WTC11 (cell line): ENCODE measurements around the gene ZNF672.

ENCODE experiments used
- CREM ChIP-seq: sonication (generic); formaldehyde crosslinking; IDR thresholded peaks from 2 replicates; pipeline ENCODE4 v1.8.1; 2022; ENCODE audit warnings: mild to moderate bottlenecking, missing genetic modification reagents, moderate library complexity
- CTCF ChIP-seq: fragments of 200-600 bp; IDR thresholded peaks from 2 replicates; pipeline ENCODE4 v1.8.0; 2022; ENCODE audit warnings: antibody characterized with exemption
- RELA ChIP-seq: sonication (generic); formaldehyde crosslinking; IDR thresholded peaks from 2 replicates; pipeline ENCODE4 v1.8.1; 2022; ENCODE audit warnings: missing genetic modification reagents, mild to moderate bottlenecking, borderline replicate concordance

GRCh38 chr1:248822148-248823032 lies 15.6 kb upstream of the ZNF672 start:
- TF ChIP-seq CREM (no peak), RELA (no peak), CTCF (no peak)
